CD4-positive, alpha-beta T cell treated with Interleukin-6 at 100 ng/mL for 8 hours (primary cell): Measurements from ENCODE around the gene GGNBP2.
A peak's percentile ranks its signal among the peaks of the same experiment; 100 is the strongest.

Source experiments
- DNase-seq: peaks from one replicate; pipeline ENCODE4 v3.0.0-alpha.2; 2020; ENCODE audit warnings: mixed read lengths, low spot score

The GGNBP2 gene

GRCh38 chr17:36550491-36551417 lies 6.0 kb downstream of the GGNBP2 start:
- peak; percentile 8 for DNase-seq

DNA sequence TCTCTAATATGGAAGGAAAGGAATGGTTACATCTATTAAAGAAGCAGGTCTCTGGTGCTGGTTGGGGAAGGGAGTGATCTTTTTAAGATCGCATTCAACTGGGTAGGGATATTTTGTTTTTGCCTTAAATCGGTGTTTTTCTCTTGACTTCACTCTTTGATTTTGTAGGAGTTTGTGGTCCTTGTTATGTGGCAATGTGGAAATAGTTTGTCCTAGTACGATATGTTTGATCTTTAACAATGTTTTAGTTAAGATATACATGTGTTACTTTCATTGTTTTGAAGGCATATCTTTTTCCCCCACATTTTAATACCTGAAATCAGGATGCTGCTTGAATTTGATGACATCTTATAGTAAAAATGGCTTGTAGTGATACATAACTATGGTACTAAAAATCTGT lies 8.7 kb downstream of the GGNBP2 start:
- no peak for DNase-seq

- DNase-seq, result no peak
Observed at GRCh38 chr17:36566081-36566480, 21.4 kb downstream of the GGNBP2 start.

- no peak for DNase-seq
Observed at GRCh38 chr17:36575028-36575427, 30.3 kb downstream of the GGNBP2 start.

- no peak for DNase-seq
Observed at GRCh38 chr17:36576793-36577192, 32.1 kb downstream of the GGNBP2 start.

DNA sequence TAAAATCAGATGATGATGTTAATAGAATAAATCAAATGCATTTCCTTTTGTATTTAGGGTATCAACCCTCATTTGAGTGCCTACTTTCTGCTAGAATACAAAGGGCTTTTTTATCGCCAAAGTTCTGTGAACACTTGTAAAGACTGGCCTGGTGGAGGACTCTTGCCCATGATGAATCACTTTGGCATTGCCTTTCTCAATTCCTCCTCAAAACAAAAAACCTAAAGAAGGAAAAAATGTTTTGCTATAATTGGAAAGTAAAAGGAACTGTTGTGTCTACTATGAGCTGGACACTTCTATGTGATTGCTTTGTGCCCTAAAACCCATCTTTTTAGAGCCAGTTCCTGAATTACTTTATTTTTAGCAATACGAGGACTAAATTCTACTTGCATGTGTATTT lies 34.0 kb downstream of the GGNBP2 start:
- no peak for DNase-seq

- DNase-seq, result no peak
Observed at GRCh38 chr17:36583787-36584186, 39.1 kb downstream of the GGNBP2 start.

GRCh38 chr17:36586138-36586537 lies 41.4 kb downstream of the GGNBP2 start:
- no peak for DNase-seq

DNA sequence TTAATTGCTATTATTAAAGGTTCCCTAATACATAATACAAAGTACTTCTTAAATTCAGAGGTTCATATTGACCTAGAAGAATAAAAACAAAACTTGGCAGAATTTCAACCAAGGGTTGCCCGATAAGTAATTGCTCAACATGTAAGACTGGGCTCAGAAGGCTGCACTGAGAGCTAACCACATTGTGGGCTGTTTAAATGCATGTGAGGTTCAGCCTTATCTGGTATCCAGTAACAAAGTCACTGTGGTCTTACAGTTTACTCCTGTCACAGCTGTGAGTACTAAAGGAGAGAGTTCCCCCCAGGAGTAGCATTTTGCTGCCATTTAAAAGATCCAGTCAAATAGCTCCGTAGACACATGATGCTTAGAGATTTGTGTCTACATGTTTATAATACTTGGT lies 45.4 kb downstream of the GGNBP2 start:
- DNase-seq, result no peak

- DNase-seq, result peak; percentile 64
Observed at GRCh38 chr17:36591434-36592315, 47.0 kb downstream of the GGNBP2 start, which contains the start of gene DHRS11. Gene DHRS11, plus strand, starts transcription at chr17:36591879. Its CDS starts 131 bp downstream, at chr17:36592010.

- no peak for DNase-seq
Observed at GRCh38 chr17:36592316-36592715, 47.6 kb downstream of the GGNBP2 start.

GRCh38 chr17:36592716-36593321 lies 48.1 kb downstream of the GGNBP2 start:
- DNase-seq, result no peak

DNA sequence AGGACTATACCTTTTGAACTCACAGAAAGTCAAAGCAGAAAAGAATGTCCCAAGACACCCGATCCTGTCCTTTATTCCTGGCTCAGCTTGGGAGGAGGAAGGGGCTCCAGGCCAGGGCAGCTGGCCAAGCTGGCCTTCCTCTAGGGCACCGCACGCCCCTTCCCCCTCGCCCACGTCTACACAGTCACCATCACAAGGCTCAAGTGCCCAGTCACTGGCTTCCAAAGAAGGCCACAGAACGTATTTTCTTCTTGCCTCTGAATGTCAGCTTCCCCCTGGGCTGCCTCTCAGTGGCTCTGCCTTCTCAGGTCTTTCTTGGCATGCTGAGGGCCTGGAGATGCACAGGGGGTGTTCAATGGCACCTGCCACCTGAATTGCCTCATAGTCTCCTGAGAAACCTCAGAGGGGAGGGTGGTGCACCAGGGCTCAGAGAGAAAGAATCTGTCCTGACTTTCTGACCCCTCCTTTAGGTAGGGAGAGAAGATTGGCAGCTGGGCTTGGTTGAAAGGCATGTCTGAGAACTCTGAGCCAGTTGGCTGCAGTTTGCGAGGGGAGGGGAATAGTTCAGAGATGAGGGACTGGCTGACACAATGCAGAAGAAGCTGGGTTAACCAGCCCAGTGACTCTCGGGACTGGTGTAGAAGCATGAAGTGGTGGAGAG lies 49.1 kb downstream of the GGNBP2 start:
- DNase-seq, result no peak

- no peak for DNase-seq
Observed at GRCh38 chr17:36594626-36595401, 50.1 kb downstream of the GGNBP2 start.

DNA sequence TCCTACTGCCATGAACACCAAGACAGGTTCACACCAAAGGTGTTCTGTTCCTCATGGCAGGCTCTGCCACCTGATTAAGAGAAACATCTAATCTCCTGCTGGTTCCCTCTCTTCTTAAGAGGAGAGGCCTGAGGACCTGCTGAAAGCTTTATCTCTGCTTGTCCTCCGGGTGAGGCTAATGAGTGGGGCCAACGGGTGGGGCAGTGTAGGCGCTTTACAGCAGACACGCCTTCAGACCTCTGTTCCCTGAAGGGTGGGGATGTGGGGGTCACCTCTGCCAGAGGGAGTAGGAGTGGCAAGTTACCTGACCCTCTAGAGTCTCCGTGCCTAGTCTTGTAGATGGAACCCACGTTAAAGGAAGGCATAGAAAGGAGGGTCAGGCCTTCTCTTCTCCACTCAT lies 52.5 kb downstream of the GGNBP2 start:
- no peak for DNase-seq

DNA sequence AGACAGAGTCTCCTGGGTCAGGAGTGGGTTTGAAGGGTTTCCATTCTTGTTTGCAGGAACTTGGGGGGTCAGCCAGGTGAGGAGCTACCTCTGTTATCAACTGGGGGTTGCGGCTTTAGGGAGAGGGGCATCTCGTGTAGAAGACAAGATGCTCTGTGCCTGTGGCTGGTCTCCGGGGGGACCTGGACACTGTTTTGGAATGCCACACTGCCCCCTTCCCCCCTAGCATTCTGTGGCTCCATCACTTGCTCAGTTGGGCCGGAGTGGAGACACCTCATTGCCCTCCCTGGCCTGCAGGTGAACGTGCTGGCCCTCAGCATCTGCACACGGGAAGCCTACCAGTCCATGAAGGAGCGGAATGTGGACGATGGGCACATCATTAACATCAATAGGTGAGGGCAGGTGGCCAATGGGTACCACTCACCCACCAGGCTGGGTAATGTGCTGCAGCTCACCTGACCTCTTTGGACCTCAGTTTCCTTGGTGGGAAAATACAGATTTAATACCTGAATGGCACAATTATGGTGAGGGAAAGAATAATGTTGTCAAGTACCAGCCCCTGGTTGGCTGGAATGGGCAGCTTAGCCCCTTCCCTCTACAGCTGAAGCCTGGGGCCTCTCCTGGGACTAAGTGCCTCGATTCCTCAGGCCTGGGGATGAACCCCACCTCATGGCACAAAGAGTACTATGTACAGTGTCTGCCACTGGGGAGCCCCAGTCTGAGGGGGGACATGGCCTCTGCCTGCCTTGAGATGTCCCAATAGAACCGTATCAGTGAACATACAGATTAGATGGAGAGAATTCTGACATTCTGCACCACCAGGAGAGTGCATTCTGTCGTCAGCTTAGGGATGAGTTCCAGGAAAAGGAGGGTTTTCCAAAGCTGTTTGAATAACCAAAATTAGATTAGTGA lies 53.4 kb downstream of the GGNBP2 start:
- no peak for DNase-seq

DNA sequence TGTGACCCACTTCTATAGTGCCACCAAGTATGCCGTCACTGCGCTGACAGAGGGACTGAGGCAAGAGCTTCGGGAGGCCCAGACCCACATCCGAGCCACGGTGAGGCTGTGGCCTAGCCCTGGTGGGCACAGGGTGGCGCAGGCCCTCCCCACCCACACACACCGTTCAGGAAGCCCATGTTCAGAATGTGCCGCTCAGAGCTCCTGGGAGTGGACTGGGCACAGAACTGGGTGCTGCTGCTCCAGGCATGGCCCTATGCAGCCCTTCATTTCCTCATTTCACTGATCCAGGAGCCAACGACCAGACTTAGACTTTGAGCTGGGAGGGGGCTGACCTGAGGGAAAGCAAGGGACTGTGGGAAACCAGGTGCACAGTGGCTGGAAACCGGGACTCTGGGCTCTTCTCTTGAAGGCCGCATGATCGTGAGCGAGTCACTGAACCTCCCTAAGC lies 54.3 kb downstream of the GGNBP2 start:
- no peak for DNase-seq

DNA sequence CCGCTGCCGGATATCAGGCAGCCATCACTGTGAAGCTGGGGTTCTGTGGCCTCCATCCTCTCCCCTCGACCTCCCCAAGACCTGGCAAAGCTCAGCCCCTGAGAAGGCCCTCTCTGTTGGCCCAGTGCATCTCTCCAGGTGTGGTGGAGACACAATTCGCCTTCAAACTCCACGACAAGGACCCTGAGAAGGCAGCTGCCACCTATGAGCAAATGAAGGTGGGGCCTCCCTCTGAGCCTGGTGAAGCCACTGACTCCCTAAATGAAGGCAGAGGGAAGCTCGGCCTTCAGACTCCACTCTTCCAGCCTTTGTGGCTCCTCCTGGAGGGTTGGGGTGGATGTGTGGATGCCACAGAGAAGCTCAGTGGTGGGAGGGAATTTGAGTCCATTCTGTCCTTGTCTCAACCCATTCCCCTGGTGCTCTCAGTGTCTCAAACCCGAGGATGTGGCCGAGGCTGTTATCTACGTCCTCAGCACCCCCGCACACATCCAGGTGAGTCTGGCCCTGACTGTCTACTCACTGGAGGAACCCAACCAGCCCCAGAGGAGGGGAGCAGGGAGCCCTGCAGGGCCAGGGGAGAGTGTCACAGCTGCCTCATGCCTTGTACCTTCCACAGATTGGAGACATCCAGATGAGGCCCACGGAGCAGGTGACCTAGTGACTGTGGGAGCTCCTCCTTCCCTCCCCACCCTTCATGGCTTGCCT lies 55.0 kb downstream of the GGNBP2 start:
- DNase-seq, result no peak

DNA sequence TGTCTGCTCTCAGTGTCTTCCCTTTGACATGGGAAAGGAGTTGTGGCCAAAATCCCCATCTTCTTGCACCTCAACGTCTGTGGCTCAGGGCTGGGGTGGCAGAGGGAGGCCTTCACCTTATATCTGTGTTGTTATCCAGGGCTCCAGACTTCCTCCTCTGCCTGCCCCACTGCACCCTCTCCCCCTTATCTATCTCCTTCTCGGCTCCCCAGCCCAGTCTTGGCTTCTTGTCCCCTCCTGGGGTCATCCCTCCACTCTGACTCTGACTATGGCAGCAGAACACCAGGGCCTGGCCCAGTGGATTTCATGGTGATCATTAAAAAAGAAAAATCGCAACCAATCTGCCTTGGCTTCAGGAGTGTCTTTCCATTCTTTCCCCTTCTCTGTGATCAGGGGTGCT lies 55.7 kb downstream of the GGNBP2 start:
- DNase-seq, result no peak
